Endothelial cell of umbilical vein (primary cell): ENCODE measurements around the gene EGFL7. TPM values are rescaled to one million over a fixed set of nuclear protein-coding genes. Genes with fewer than 3 reads are reported as not detected.

ENCODE experiments used
- BruUV-seq: library from RNA; stranded (reverse); fragments of 400-500 nt; replicated peaks from 2 replicates; lab custom pipeline; 2021; lab: Mats Ljungman, UMichigan
- CTCF ChIA-PET: fragments of 300-600, 350-600 bp; sonication (Branson Sonifier 250); formaldehyde crosslinking; loops from one replicate; lab custom pipeline; 2021; ENCODE audit warnings: antibody characterized with exemption, inconsistent platforms; lab: Charles Lee
- POLR2A ChIA-PET: fragments of 300-600, 350-600 bp; sonication (Branson Sonifier 250); formaldehyde crosslinking; loops from one replicate; lab custom pipeline; 2021; ENCODE audit warnings: antibody characterized with exemption, inconsistent platforms; lab: Charles Lee
- DNase-seq: peaks from one replicate; pipeline ENCODE4 v3.0.0-alpha.2; 2011; ENCODE audit warnings: low read depth, low spot score
- FAIRE-seq: peaks from 2 replicates; lab custom pipeline; 2011; peaks lifted over from hg19 to GRCh38; lab: Jason Lieb, UNC
- H2AFZ ChIP-seq: 2 replicates; pipeline ENCODE4 v1.6.0; 2012; ENCODE audit warnings: low read depth, low read length, control low read depth, inconsistent platforms
- H3K27ac ChIP-seq: 2 replicates; pipeline ENCODE4 v1.5.1; 2011; ENCODE audit warnings: low read depth, mild to moderate bottlenecking, control low read depth, low read length, moderate library complexity; ENCODE audit not compliant: insufficient read depth
- H3K27me3 ChIP-seq, 2 experiments: 2 replicates each; pipeline versions ENCODE4 v1.6.0 to v1.6.1; 2011; ENCODE audit warnings: low read length in 2 of 2, mixed read lengths in 1 of 2; ENCODE audit not compliant: control insufficient read depth in 2 of 2, insufficient read depth in 2 of 2
- H3K36me3 ChIP-seq, 2 experiments: 2 replicates in 1 of 2; 3 replicates in 1 of 2; pipeline ENCODE4 v1.5.1; 2011; ENCODE audit warnings: low read length in 2 of 2, mild to moderate bottlenecking in 1 of 2, moderate library complexity in 1 of 2; ENCODE audit not compliant: control insufficient read depth in 2 of 2, insufficient read depth in 2 of 2; ENCODE audit errors: extremely low read depth in 1 of 2
- H3K4me1 ChIP-seq: 3 replicates; pipeline ENCODE4 v1.5.1; 2011; ENCODE audit warnings: mild to moderate bottlenecking, low read length; ENCODE audit not compliant: control insufficient read depth, insufficient read depth; ENCODE audit errors: extremely low read depth
- H3K4me2 ChIP-seq: 2 replicates; pipeline ENCODE4 v1.6.1; 2011; ENCODE audit warnings: low read length, control low read depth, mixed read lengths; ENCODE audit not compliant: insufficient read depth
- H3K4me3 ChIP-seq, 3 experiments: fragments of 200-600 bp in 1 of 3; sonication (generic), shearing (Covaris generic) in 1 of 3; replicated peaks in 1 of 3; 2 replicates each; pipeline ENCODE4 v1.5.1; 2011 to 2016; ENCODE audit warnings: control low read depth in 3 of 3, low read length in 3 of 3, mild to moderate bottlenecking in 2 of 3, inconsistent platforms in 1 of 3, low read depth in 1 of 3, moderate library complexity in 1 of 3; ENCODE audit not compliant: insufficient read depth in 1 of 3
- H3K79me2 ChIP-seq: 2 replicates; pipeline ENCODE4 v1.6.0; 2012; ENCODE audit warnings: low read length, inconsistent platforms; ENCODE audit not compliant: control insufficient read depth, insufficient read depth
- H3K9ac ChIP-seq: replicated peaks from 2 replicates; pipeline ENCODE3; 2011; ENCODE audit warnings: low read length, control low read depth; ENCODE audit not compliant: insufficient read depth; ENCODE audit errors: extremely low read depth
- H3K9me1 ChIP-seq: replicated peaks from 3 replicates; pipeline ENCODE4 v1.6.0; 2011; ENCODE audit warnings: mild to moderate bottlenecking, low read length; ENCODE audit not compliant: control insufficient read depth, insufficient read depth; ENCODE audit errors: extremely low read depth
- H3K9me3 ChIP-seq: replicated peaks from 2 replicates; pipeline ENCODE4 v1.5.1; 2012; ENCODE audit warnings: low read length, inconsistent platforms; ENCODE audit not compliant: control insufficient read depth, insufficient read depth
- H4K20me1 ChIP-seq: replicated peaks from 2 replicates; pipeline ENCODE3; 2011; ENCODE audit warnings: mild to moderate bottlenecking, low read length; ENCODE audit not compliant: control insufficient read depth, insufficient read depth; ENCODE audit errors: extremely low read depth
- CTCF ChIP-seq, 2 donors: IDR thresholded peaks; 1 replicate in 1 of 2; 2 replicates in 1 of 2; pipeline ENCODE4 v1.5.1; 2011; ENCODE audit warnings: low read length in 2 of 2, mild to moderate bottlenecking in 2 of 2, moderate library complexity in 2 of 2, control low read depth in 1 of 2, inconsistent platforms in 1 of 2, low read depth in 1 of 2; ENCODE audit not compliant: insufficient read depth in 1 of 2; ENCODE audit errors: extremely low read depth in 1 of 2
- EZH2 ChIP-seq: IDR thresholded peaks from 2 replicates; pipeline ENCODE4 v1.6.1; 2012; ENCODE audit warnings: borderline replicate concordance, low read depth, mild to moderate bottlenecking, moderate library complexity, low read length, inconsistent platforms; ENCODE audit not compliant: severe bottlenecking
- FOS ChIP-seq: IDR thresholded peaks from 2 replicates; pipeline ENCODE4 v1.6.1; 2011; ENCODE audit warnings: mild to moderate bottlenecking, low read length, moderate library complexity, borderline replicate concordance; ENCODE audit not compliant: insufficient read depth
- GATA2 ChIP-seq: IDR thresholded peaks from 2 replicates; pipeline ENCODE4 v1.7.0; 2011; ENCODE audit warnings: low read depth, mild to moderate bottlenecking, moderate library complexity, mixed read lengths, low read length; ENCODE audit not compliant: insufficient read length, insufficient read depth
- JUN ChIP-seq: IDR thresholded peaks from 2 replicates; pipeline ENCODE4 v1.6.1; 2011; ENCODE audit warnings: borderline replicate concordance, low read depth; ENCODE audit not compliant: insufficient read length, insufficient read depth
- MAX ChIP-seq: IDR thresholded peaks from 2 replicates; pipeline ENCODE4 v1.6.1; 2011; ENCODE audit not compliant: insufficient read depth, insufficient read length
- POLR2AphosphoS5 ChIP-seq: IDR thresholded peaks from 2 replicates; pipeline ENCODE4 v1.6.1; 2012; ENCODE audit warnings: low read depth, mild to moderate bottlenecking, control low read depth, low read length, moderate library complexity; ENCODE audit not compliant: insufficient read depth
- dilution Hi-C: fragments of 300-500 bp; cut with MboI; formaldehyde crosslinking; loops from one replicate; pipeline ENCODE4 v1.15.0; 2019; ENCODE audit warnings: low sequenced_read_pairs; ENCODE audit not compliant: extremely low pct_ligation_motif_present
- intact Hi-C: fragments of 100-400 bp; cut with micrococcal nuclease; formaldehyde crosslinking; loops from one replicate; pipeline ENCODE4 v1.10.0; 2022
- polyA plus RNA-seq, 4 experiments: library from polyadenylated mRNA; depleted of rRNA in 3 of 4; stranded (reverse) in 3 of 4; unstranded in 1 of 4; fragments of >200 nt; gene quantifications; 2 replicates each; pipeline versions ENCODE4 v1.2.1 to v1.2.3, GENCODE V29; 2011 to 2012; ENCODE audit warnings: missing spikeins in 1 of 4
- total RNA-seq: library from RNA; stranded (reverse); gene quantifications from 2 replicates; pipeline ENCODE4 v1.2.3, GENCODE V29; 2021

Gene EGFL7
- total and polyA plus RNA-seq, 2 donors (not counting 3 experiments of a cell fraction or from before 2014, with no cell fraction given) = 1,043 to 1,377 TPM

DNA sequence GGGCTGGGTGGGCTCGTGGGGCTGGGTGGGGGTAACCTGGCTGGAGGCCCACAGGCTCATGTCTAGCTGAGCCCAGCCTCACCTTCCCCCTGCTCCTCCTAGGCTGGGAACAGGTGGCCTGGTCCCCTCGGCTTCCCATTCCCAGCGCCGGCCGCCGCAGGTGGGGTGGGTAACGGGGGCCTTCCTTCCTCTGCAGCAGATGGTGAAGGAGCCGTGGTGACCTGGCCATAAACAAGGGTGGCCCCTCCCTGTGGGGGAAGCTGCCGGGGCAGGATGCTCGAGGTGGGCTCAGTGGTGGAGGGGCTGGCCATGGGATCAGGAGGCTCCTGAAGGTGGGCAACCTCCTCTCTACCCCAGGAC, 41.0 kb upstream of the EGFL7 start:
- no peaks in the 10 kb centered on the region for H3K36me3 ChIP-seq
- BruUV-seq = no TSS peak
- no peak overlapping the region for H3K4me2 ChIP-seq
- no peak overlapping the region for H3K9ac ChIP-seq
- H3K4me1 ChIP-seq = peaks cover 12% of the 10 kb centered on the region
- intact Hi-C loops (no loop called here), dilution Hi-C loops (no loop called here)
- POLR2A ChIA-PET = no interaction called here
- CTCF ChIA-PET = no interaction called here
- no peaks in the 10 kb centered on the region for H3K9me3 ChIP-seq
- no peak overlapping the region for H2AFZ ChIP-seq
- DNase-seq (no peak), FAIRE-seq (no peak)
- H3K4me3 ChIP-seq = no peak overlapping the region
- no peak for TF ChIP-seq JUN
- no peak for TF ChIP-seq GATA2
- TF ChIP-seq CTCF (IDR thresholded peaks at IDR 0.05; ENCODE audit: extremely low read depth in 1 of 2, insufficient read depth in 1 of 2, low read depth in 1 of 2, low read length in 2 of 2) = no peak
- no peak for TF ChIP-seq EZH2
- no peak for TF ChIP-seq MAX
- no peak for TF ChIP-seq FOS
- TF ChIP-seq POLR2AphosphoS5 = no peak
- H3K9me1 ChIP-seq = no peaks in the 10 kb centered on the region
- no peaks in the 10 kb centered on the region for H3K27me3 ChIP-seq
- no peaks in the 10 kb centered on the region for H4K20me1 ChIP-seq
- no peak overlapping the region for H3K27ac ChIP-seq
- no peaks in the 10 kb centered on the region for H3K79me2 ChIP-seq
